Activated CD8-positive, alpha-beta T cell treated with anti-CD3 and anti-CD28 coated beads for 36 hours (primary cell): ENCODE data around the gene GNG4. TPM values are rescaled to one million over a fixed set of nuclear protein-coding genes. Genes with fewer than 3 reads are reported as not detected.

Experiments
- ATAC-seq: fragments of 200-7000 bp; cut with Tn5 transposase; one replicate; pipeline ENCODE4 v1.10.0; 2021; ENCODE audit warnings: mild to moderate bottlenecking, moderate library complexity
- CTCF ChIA-PET: fragments of 350-600 bp; sonication (Branson Sonifier 250); formaldehyde crosslinking; loops from one replicate; lab custom pipeline; 2021; ENCODE audit warnings: antibody characterized with exemption; lab: Charles Lee
- POLR2A ChIA-PET: fragments of 350-600 bp; sonication (Branson Sonifier 250); formaldehyde crosslinking; loops from one replicate; lab custom pipeline; 2021; ENCODE audit warnings: antibody characterized with exemption; lab: Charles Lee
- DNase-seq: peaks from one replicate; pipeline ENCODE4 v3.0.0-alpha.2; 2020
- H3K27ac Mint-ChIP-seq: one replicate; pipeline ENCODE4 v1.8.0; 2021; ENCODE audit warnings: mild to moderate bottlenecking, mixed read lengths
- H3K27me3 Mint-ChIP-seq: one replicate; pipeline ENCODE4 v1.8.0; 2021; ENCODE audit warnings: mixed read lengths
- H3K36me3 Mint-ChIP-seq: one replicate; pipeline ENCODE4 v1.8.0; 2021; ENCODE audit warnings: low read depth, mixed read lengths
- H3K4me1 Mint-ChIP-seq: one replicate; pipeline ENCODE4 v1.8.0; 2021; ENCODE audit warnings: low read depth, mixed read lengths
- H3K4me3 Mint-ChIP-seq: one replicate; pipeline ENCODE4 v1.8.0; 2021; ENCODE audit warnings: mild to moderate bottlenecking, moderate library complexity, mixed read lengths
- H3K9me3 Mint-ChIP-seq: one replicate; pipeline ENCODE4 v1.8.0; 2021; ENCODE audit warnings: mixed read lengths
- CTCF ChIP-seq: fragments of 200-600 bp; IDR thresholded peaks from one replicate; pipeline ENCODE4 v1.8.0; 2022; ENCODE audit warnings: antibody characterized with exemption, mild to moderate bottlenecking
- intact Hi-C: fragments of 100-400 bp; cut with micrococcal nuclease; formaldehyde crosslinking; loops from one replicate; pipeline ENCODE4 v1.10.0; 2022
- total RNA-seq, 2 experiments: library from RNA; stranded (reverse); gene quantifications; one replicate each; pipeline ENCODE4 v1.2.3, GENCODE V29; 2021

Gene GNG4
- total RNA-seq, 2 experiments from 2014 or later = 2.2 to 2.3 TPM

GRCh38 chr1:235682216-235682615, 32.6 kb upstream of the GNG4 start:
- CTCF ChIA-PET = interaction anchor here (1.0 kb wide), 1 partner anchor 290 kb away, joined by 3 read pairs; no protein-coding TSS in a partner anchor
- POLR2A ChIA-PET = no interaction called here

GRCh38 chr1:235679644-235680043, 30.1 kb upstream of the GNG4 start:
- no peak for DNase-seq
- no peak for ATAC-seq
- no peak overlapping the region for H3K27ac Mint-ChIP-seq
- H3K4me1 Mint-ChIP-seq = no peaks in the 10 kb centered on the region
- ChIA-PET POLR2A (no interaction called here), CTCF (interaction anchor here (1.0 to 1.5 kb wide), 3 partner anchors 22 to 105 kb away, joined by 3 to 5 read pairs (median 3); no protein-coding TSS in a partner anchor)
- no peak for TF ChIP-seq CTCF
- H3K36me3 Mint-ChIP-seq = peaks cover 69% of the 10 kb centered on the region
- H3K9me3 Mint-ChIP-seq = peaks cover 15% of the 10 kb centered on the region
- no peak overlapping the region for H3K4me3 Mint-ChIP-seq
- no peaks in the 10 kb centered on the region for H3K27me3 Mint-ChIP-seq
- intact Hi-C loops = no loop called here

More at GRCh38 chr1:235682216-235682615, 32.6 kb upstream of the GNG4 start:
- Mint-ChIP-seq H3K27ac (no peak overlapping the region), H3K27me3 (no peaks in the 10 kb centered on the region), H3K9me3 (no peaks in the 10 kb centered on the region), H3K4me3 (no peak overlapping the region), H3K4me1 (no peaks in the 10 kb centered on the region), H3K36me3 (peaks cover 58% of the 10 kb centered on the region)
- ATAC-seq (no peak), DNase-seq (no peak)
- intact Hi-C loops = no loop called here
- no peak for TF ChIP-seq CTCF

GRCh38 chr1:235679005-235679404, 29.4 kb upstream of the GNG4 start:
- ChIA-PET POLR2A (interaction anchor here (1.0 kb wide), 1 partner anchor 31 kb away, joined by 3 read pairs; no protein-coding TSS in a partner anchor), CTCF (interaction anchor here (0.7 to 1.5 kb wide), 5 partner anchors 21 to 293 kb away, joined by 3 to 5 read pairs (median 3); no protein-coding TSS in a partner anchor)
- H3K4me3 Mint-ChIP-seq = no peak overlapping the region
- H3K4me1 Mint-ChIP-seq = no peaks in the 10 kb centered on the region
- no peak for DNase-seq
- no peak for TF ChIP-seq CTCF
- H3K27me3 Mint-ChIP-seq = no peaks in the 10 kb centered on the region
- ATAC-seq = no peak
- no peak overlapping the region for H3K27ac Mint-ChIP-seq
- H3K9me3 Mint-ChIP-seq = peaks cover 15% of the 10 kb centered on the region
- peaks cover 73% of the 10 kb centered on the region for H3K36me3 Mint-ChIP-seq
- intact Hi-C loops = no loop called here

GRCh38 chr1:235675152-235675890, 25.7 kb upstream of the GNG4 start:
- TF ChIP-seq CTCF = no peak
- Mint-ChIP-seq H3K9me3 (peaks cover 37% of the 10 kb centered on the region), H3K4me1 (no peaks in the 10 kb centered on the region), H3K4me3 (no peak overlapping the region), H3K27ac (peak overlapping the region; percentile 73), H3K27me3 (no peaks in the 10 kb centered on the region), H3K36me3 (peaks cover 76% of the 10 kb centered on the region)
- no peak for DNase-seq
- ChIA-PET CTCF (no interaction called here), POLR2A (no interaction called here)
- intact Hi-C loops = no loop called here
- ATAC-seq = no peak

GRCh38 chr1:235673981-235674380, 24.4 kb upstream of the GNG4 start:
- CTCF ChIA-PET = interaction anchor here (0.9 kb wide), 1 partner anchor 9 kb away, joined by 3 read pairs; no protein-coding TSS in a partner anchor

More at GRCh38 chr1:235673981-235674380, 24.4 kb upstream of the GNG4 start:
- no peak for ATAC-seq
- peaks cover 82% of the 10 kb centered on the region for H3K36me3 Mint-ChIP-seq
- DNase-seq = no peak
- POLR2A ChIA-PET = interaction anchor here (0.6 kb wide), 2 partner anchors 23 to 446 kb away, joined by 3 read pairs; no protein-coding TSS in a partner anchor
- no peak overlapping the region for H3K27ac Mint-ChIP-seq
- intact Hi-C loops = no loop called here
- no peaks in the 10 kb centered on the region for H3K4me1 Mint-ChIP-seq
- TF ChIP-seq CTCF = no peak
- no peaks in the 10 kb centered on the region for H3K27me3 Mint-ChIP-seq
- H3K9me3 Mint-ChIP-seq = peaks cover 45% of the 10 kb centered on the region
- no peak overlapping the region for H3K4me3 Mint-ChIP-seq
